SW480 (cell line): Measurements from ENCODE around the gene SRGAP3.

Experiments
- DNase-seq: peaks from one replicate; pipeline ENCODE4 v3.0.0-alpha.2; 2016; ENCODE audit warnings: low spot score

SRGAP3 gene

GRCh38 chr3:9172851-9173321, 76.6 kb downstream of the SRGAP3 start:
- DNase-seq, result no peak

- DNase-seq, result no peak
Measured at GRCh38 chr3:9170851-9171160, 78.6 kb downstream of the SRGAP3 start.

GRCh38 chr3:9169956-9170850, 79.2 kb downstream of the SRGAP3 start:
- DNase-seq, result no peak

- no peak for DNase-seq
Measured at GRCh38 chr3:9169326-9169725, 80.1 kb downstream of the SRGAP3 start.

GRCh38 chr3:9168241-9168741, 81.2 kb downstream of the SRGAP3 start:
- no peak for DNase-seq

GRCh38 chr3:9167222-9167621, 82.2 kb downstream of the SRGAP3 start:
- no peak for DNase-seq

GRCh38 chr3:9165421-9165820, 84.0 kb downstream of the SRGAP3 start:
- DNase-seq, result no peak

GRCh38 chr3:9163289-9163688, 86.2 kb downstream of the SRGAP3 start:
- no peak for DNase-seq

- no peak for DNase-seq
Measured at GRCh38 chr3:9161811-9162210, 87.6 kb downstream of the SRGAP3 start.

GRCh38 chr3:9161298-9161697, 88.1 kb downstream of the SRGAP3 start:
- no peak for DNase-seq

- DNase-seq, result no peak
Measured at GRCh38 chr3:9158865-9159630, 90.4 kb downstream of the SRGAP3 start.

GRCh38 chr3:9157651-9158362, 91.6 kb downstream of the SRGAP3 start:
- DNase-seq, result no peak

GRCh38 chr3:9156604-9157003, 92.8 kb downstream of the SRGAP3 start:
- DNase-seq, result no peak

GRCh38 chr3:9155028-9155427, 94.4 kb downstream of the SRGAP3 start:
- no peak for DNase-seq

GRCh38 chr3:9153904-9154619, 95.4 kb downstream of the SRGAP3 start:
- no peak for DNase-seq

GRCh38 chr3:9151240-9151639, 98.2 kb downstream of the SRGAP3 start:
- DNase-seq, result no peak

GRCh38 chr3:9149566-9149965, 99.9 kb downstream of the SRGAP3 start:
- DNase-seq, result no peak

- DNase-seq, result no peak
Measured at GRCh38 chr3:9147896-9148266, 101.6 kb downstream of the SRGAP3 start.

- no peak for DNase-seq
Measured at GRCh38 chr3:9147215-9147895, 102.1 kb downstream of the SRGAP3 start.

- DNase-seq, result no peak
Measured at GRCh38 chr3:9146367-9147071, 102.9 kb downstream of the SRGAP3 start.

- no peak for DNase-seq
Measured at GRCh38 chr3:9143184-9143583, 106.3 kb downstream of the SRGAP3 start.
